RWPE2 (cell line): ENCODE results near the gene EPM2A.

Experiments used
- ATAC-seq: fragments of 200-7000 bp; cut with Tn5 transposase; 3 replicates; pipeline ENCODE4 v1.9.1; 2021; ENCODE audit warnings: low read depth
- DNase-seq: peaks from one replicate; pipeline ENCODE4 v3.0.0-alpha.2; 2020; ENCODE audit warnings: low spot score
- H3K27ac ChIP-seq: fragments of 450-650 bp; 2 replicates; pipeline ENCODE4 v1.5.1; 2017; ENCODE audit warnings: mild to moderate bottlenecking; ENCODE audit not compliant: poor library complexity, severe bottlenecking
- H3K27me3 ChIP-seq: fragments of 250-450 bp; sonication (Bioruptor Pico); 2 replicates; pipeline ENCODE4 v1.5.1; 2021; ENCODE audit warnings: mild to moderate bottlenecking, moderate library complexity; ENCODE audit not compliant: insufficient read depth, poor library complexity, severe bottlenecking
- H3K36me3 ChIP-seq: fragments of 250-450 bp; sonication (Bioruptor Pico); 2 replicates; pipeline ENCODE4 v1.5.1; 2020; ENCODE audit warnings: low read depth, mild to moderate bottlenecking, moderate library complexity
- H3K4me1 ChIP-seq: fragments of 250-450 bp; sonication (Bioruptor Pico); 2 replicates; pipeline ENCODE4 v1.5.1; 2021; ENCODE audit warnings: mild to moderate bottlenecking, moderate library complexity; ENCODE audit not compliant: insufficient read depth, poor library complexity, severe bottlenecking
- H3K4me3 ChIP-seq: fragments of 250-450 bp; sonication (Bioruptor Pico); 2 replicates; pipeline ENCODE4 v1.5.1; 2021; ENCODE audit warnings: mild to moderate bottlenecking, moderate library complexity; ENCODE audit not compliant: severe bottlenecking
- H3K9me3 ChIP-seq: fragments of 250-450 bp; sonication (Bioruptor Pico); 2 replicates; pipeline ENCODE4 v1.5.1; 2021; ENCODE audit warnings: mild to moderate bottlenecking, moderate library complexity; ENCODE audit not compliant: severe bottlenecking
- TF ChIP-seq, protein P1 (sequence below): fragments of 450-650 bp; IDR thresholded peaks from one replicate; pipeline ENCODE4 v1.5.1; 2017; ENCODE audit warnings: mild to moderate bottlenecking, moderate library complexity; ENCODE audit not compliant: poor library complexity, severe bottlenecking

The EPM2A gene

DNA sequence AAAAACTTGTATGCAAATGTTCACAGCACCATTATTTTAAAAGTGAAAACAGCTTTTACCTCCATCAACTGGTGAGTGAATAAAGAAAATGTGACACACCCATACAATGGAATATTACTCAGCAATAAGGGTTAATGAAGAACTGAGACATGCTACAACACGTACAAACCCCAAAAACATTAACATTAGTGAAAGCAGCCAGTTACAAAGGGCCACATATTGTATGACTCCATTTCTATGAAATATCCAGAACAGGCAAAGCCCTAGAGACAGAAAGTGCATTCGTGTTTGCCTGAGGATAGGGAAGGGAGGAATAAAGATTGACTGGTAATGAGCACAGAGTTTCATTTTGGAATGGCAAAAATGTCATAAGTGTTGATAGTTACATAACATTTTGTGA, 21.5 kb downstream of the EPM2A start:
- Histone ChIP-seq H3K4me3 (no peak overlapping the region), H3K4me1 (no peaks in the 10 kb centered on the region), H3K36me3 (no peaks in the 10 kb centered on the region), H3K27ac (no peak overlapping the region), H3K27me3 (no peaks in the 10 kb centered on the region), H3K9me3 (no peaks in the 10 kb centered on the region)
- no peak for ATAC-seq
- no peak for DNase-seq
- TF ChIP-seq, protein P1, sequence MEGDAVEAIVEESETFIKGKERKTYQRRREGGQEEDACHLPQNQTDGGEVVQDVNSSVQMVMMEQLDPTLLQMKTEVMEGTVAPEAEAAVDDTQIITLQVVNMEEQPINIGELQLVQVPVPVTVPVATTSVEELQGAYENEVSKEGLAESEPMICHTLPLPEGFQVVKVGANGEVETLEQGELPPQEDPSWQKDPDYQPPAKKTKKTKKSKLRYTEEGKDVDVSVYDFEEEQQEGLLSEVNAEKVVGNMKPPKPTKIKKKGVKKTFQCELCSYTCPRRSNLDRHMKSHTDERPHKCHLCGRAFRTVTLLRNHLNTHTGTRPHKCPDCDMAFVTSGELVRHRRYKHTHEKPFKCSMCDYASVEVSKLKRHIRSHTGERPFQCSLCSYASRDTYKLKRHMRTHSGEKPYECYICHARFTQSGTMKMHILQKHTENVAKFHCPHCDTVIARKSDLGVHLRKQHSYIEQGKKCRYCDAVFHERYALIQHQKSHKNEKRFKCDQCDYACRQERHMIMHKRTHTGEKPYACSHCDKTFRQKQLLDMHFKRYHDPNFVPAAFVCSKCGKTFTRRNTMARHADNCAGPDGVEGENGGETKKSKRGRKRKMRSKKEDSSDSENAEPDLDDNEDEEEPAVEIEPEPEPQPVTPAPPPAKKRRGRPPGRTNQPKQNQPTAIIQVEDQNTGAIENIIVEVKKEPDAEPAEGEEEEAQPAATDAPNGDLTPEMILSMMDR, result no peak

DNA sequence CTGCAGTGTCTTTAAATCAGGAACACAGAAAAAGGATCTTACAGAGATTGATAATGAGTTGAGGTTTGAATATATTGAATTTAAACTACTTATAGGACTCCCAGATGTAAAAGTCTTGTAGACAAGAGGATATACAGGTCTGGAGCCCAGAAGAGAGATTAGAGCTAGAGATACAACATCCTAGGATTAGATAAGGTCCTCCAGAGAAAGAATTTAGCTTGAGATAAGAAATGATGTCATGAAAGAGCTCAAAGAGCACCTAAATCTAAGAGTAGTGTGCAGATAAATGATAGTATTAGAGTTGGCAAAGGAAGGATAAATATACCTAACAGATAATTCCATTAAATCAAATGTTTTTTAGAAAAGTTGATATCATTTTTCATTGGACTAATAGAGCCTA, 23.9 kb downstream of the EPM2A start:
- Histone ChIP-seq H3K9me3 (no peaks in the 10 kb centered on the region), H3K4me1 (no peaks in the 10 kb centered on the region), H3K27me3 (no peaks in the 10 kb centered on the region), H3K27ac (no peak overlapping the region), H3K36me3 (no peaks in the 10 kb centered on the region), H3K4me3 (no peak overlapping the region)
- TF ChIP-seq, protein P1, result no peak
- ATAC-seq, result no peak
- no peak for DNase-seq

DNA sequence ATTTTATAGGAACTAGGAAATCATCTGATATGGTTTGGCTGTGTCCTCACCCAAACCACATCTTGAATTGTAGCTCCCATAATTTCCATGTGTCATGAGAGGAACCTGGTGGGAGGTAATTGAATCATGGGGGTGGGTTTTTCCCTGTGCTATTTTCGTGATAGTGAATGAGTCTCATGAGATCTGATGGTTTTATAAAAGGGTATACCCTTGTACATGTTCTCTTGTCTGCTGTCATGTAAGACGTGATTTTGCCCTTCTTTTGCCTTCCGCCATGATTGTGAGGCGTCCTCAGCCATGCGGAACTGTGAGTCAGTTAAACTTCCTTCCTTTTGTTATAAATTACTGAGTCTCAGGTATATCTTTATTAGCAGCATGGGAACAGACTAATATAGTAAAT, 27.9 kb downstream of the EPM2A start:
- TF ChIP-seq, protein P1, result no peak
- DNase-seq (no peak), ATAC-seq (no peak)
- Histone ChIP-seq H3K36me3 (no peaks in the 10 kb centered on the region), H3K9me3 (no peaks in the 10 kb centered on the region), H3K4me1 (peaks cover 8% of the 10 kb centered on the region), H3K27me3 (no peaks in the 10 kb centered on the region), H3K27ac (no peak overlapping the region), H3K4me3 (no peak overlapping the region)

DNA sequence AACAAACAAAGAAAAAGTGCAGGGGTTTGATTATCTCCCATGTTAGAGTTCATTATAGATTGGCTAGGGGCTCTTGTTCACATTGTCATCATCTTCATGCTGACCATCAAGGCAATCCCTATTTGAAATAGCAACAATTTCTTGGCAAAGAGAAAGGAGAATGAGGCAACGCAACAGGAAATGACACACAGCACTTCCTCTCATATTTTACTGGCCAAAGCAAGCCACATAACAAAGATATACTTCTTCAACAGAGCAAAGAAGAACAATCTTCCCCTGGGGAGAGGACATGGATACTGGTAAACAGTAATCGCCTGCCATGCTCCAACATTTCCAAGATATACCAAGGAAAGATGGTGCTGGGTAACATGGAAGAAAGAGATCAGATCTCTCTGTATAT, 29.8 kb downstream of the EPM2A start:
- TF ChIP-seq, protein P1, result no peak
- no peaks in the 10 kb centered on the region for H3K27me3 ChIP-seq
- H3K4me1 ChIP-seq, result peaks cover 8% of the 10 kb centered on the region
- no peak overlapping the region for H3K4me3 ChIP-seq
- no peaks in the 10 kb centered on the region for H3K36me3 ChIP-seq
- H3K9me3 ChIP-seq, result no peaks in the 10 kb centered on the region
- H3K27ac ChIP-seq, result peak overlapping the region; percentile 18
- peak; percentile 50; the same call in 2 of the 3 replicates for ATAC-seq
- no peak for DNase-seq

DNA sequence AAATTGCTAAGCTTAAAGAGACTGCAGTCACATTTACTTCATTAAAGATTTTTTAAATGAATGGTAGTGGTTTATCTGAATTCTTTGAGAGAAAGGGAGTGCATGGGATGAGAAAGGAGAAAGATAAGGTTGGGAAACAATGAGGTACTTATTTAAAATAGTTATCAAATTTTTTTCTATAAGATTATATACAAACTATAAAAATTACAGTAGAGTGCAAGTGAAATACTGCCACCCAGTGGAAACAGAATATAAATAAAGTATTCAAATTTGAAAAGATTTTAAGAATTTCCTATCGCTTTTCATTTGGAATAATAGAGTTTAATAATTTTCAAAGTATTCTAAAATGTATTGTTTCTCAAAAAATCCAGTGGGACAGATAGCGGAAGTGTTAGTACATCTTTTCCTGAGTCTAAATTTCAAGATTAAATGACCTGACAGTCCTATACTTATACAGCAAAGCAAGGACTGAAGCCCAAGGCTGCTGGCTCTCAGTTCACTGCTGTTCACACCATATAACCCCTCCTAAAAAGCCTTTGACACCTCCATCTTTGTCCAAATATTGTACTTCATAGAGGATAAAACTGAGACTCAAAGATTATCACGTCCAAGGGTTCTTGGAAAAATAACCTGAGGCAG, 31.1 kb downstream of the EPM2A start:
- TF ChIP-seq, protein P1, result peak; percentile 90
- no peaks in the 10 kb centered on the region for H3K36me3 ChIP-seq
- H3K27ac ChIP-seq, result peak overlapping the region; percentile 18
- DNase-seq (no peak), ATAC-seq (no peak)
- no peaks in the 10 kb centered on the region for H3K9me3 ChIP-seq
- H3K27me3 ChIP-seq, result no peaks in the 10 kb centered on the region
- H3K4me3 ChIP-seq, result no peak overlapping the region
- peaks cover 18% of the 10 kb centered on the region for H3K4me1 ChIP-seq
